Activated CD8-positive, alpha-beta memory T cell treated with anti-CD3 and anti-CD28 coated beads for 36 hours (primary cell): ENCODE measurements around the gene PARK7. TPM values are rescaled to one million over a fixed set of nuclear protein-coding genes. Genes with fewer than 3 reads are reported as not detected.
"Not testable (repeated sequence)": the region's sequence is repeated elsewhere in the genome, so short reads cannot be mapped to it uniquely, and the experiment has no call there.

Experiments used
- CTCF ChIA-PET: fragments of 350-600 bp; sonication (Branson Sonifier 250); formaldehyde crosslinking; loops from one replicate; lab custom pipeline; 2021; ENCODE audit warnings: antibody characterized with exemption; lab: Charles Lee
- POLR2A ChIA-PET: fragments of 350-600 bp; sonication (Branson Sonifier 250); formaldehyde crosslinking; loops from one replicate; lab custom pipeline; 2021; ENCODE audit warnings: antibody characterized with exemption; lab: Charles Lee
- total RNA-seq, 2 experiments: library from RNA; stranded (reverse); gene quantifications; one replicate each; pipeline ENCODE4 v1.2.3, GENCODE V29; 2021

PARK7 gene
- total RNA-seq, 2 experiments from 2014 or later = 605 to 606 TPM

DNA sequence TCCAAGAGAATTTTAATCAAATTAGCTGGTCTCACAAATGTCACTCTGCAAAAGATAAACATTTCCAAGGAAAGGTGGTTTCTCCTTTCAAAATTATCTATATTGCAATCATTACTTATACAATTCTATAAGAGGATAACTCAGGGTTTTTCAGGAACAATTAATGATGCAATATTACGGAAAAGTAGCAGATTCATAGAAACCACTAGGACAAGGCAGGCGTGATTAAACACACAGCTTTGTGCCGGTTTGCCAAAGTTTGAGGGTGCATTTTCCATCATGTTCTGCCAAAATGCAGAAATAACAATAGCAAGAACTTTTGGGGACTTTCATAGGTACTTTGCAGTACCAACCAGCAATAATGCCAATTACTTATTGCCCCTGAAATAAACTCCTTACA lies 21.5 kb upstream of the PARK7 start:
- POLR2A ChIA-PET = interaction anchor here (1.1 to 2.5 kb wide), 4 partner anchors 9 to 24 kb away, joined by 6 to 19 read pairs (median 12); partner anchors contain the start of gene PARK7
- CTCF ChIA-PET = interaction anchor here (0.9 to 2.8 kb wide), 7 partner anchors 9 to 35 kb away, joined by 3 to 10 read pairs (median 4); no protein-coding TSS in a partner anchor

DNA sequence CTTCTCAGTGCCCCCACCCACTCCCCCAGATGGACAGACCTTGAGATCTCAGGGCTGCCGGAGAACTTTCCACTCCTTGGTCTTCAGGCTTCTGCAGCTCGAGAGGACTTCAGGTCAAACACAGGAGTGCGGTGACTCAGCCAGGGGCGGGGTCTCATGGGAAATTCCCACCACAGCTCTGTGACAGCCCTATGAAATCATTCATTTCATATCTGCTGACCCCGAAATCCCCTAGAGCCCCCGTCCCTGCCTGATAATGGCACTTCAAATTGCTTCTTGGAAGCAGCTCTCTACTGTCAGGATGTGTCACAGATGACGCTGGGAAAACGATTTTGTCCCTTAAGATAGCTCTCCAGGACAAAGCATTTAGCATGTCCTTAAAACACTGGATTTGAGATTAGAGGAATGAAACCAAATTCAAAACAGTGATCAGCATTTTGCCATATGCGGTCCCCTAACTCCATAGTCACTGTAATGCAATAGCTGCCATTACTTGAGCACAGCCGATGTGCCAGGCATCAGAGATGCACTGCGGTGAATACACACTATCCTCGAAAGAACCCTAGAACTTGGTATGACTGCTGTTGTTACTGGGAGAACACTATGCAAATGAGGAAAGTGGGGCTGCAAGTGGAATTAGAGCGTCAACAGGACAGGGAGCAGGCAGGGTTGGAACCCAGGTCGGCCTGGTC lies 20.6 kb upstream of the PARK7 start, which contains the start of gene TNFRSF9:
Gene TNFRSF9 (minus strand): TSS at position 95 of the 692 bp plus-strand sequence. CDS start 845 bp downstream, outside the sequence.
- ChIA-PET CTCF (interaction anchor here (0.7 to 2.8 kb wide), 8 partner anchors 8 to 407 kb away, joined by 3 to 10 read pairs (median 4); no protein-coding TSS in a partner anchor), POLR2A (interaction anchor here (0.5 to 2.5 kb wide), 6 partner anchors 8 to 936 kb away, joined by 4 to 19 read pairs (median 6); partner anchors contain the start of gene PARK7)

DNA sequence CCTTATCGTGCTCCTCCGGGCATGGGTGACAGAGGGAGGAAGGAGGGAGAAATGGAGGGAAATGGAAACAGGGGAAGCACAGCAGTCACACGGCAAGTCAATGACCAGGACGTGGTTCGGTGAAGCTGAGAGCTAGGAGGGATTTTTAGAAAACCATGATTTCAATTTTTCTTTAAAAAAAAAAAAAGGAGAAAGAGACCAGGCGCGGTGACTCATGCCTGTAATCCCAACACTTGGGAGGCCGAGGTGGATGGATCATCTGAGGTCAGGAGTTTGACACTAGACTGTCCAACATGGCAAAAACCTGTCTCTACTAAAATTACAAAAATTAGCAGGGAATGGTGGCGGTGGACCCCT lies 20.1 kb upstream of the PARK7 start:
- POLR2A ChIA-PET = interaction anchor here (0.7 to 2.5 kb wide), 5 partner anchors 8 to 20 kb away, joined by 4 to 19 read pairs (median 7); partner anchors contain the start of gene PARK7

DNA sequence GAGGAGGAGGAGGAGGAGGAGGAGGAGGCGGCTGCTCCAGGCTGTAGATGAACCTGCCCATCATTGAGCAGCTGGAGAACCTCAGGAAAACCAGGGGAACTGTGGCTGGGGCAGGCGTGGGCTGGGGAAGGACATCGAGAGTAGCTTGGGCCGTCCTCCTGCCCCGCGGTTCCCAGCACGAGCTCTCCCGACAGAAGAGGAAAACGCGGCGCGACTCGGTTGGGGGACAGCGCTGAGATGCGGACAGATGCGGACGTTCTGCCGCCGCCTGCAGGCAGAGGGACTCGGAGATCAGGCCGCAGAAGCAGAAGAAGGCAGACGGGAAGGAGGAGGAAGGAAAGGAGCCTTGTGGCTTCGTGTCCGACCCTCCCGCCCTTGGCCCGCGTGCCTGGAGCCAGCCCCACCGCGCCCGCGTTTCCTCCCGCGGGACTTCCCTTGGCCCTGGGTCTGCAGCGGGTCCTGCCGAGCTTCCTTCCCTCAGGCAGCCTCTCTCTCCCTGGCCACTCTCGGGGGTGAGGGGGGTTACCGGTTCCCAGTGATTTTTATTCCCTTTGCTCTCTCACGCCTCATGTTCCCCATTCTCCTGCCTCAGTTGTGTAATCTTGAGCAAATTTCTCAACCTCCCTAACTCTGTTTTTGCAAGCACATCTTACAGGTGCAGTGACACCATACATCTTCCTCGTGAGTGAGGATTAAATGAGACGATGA lies 19.1 kb upstream of the PARK7 start:
- POLR2A ChIA-PET = interaction anchor here (0.7 to 1.7 kb wide), 4 partner anchors 8 to 21 kb away, joined by 4 to 14 read pairs (median 7); partner anchors contain the start of gene PARK7
- CTCF ChIA-PET = interaction anchor here (2.8 kb wide), 1 partner anchor 26 kb away, joined by 10 read pairs; no protein-coding TSS in a partner anchor

More for the DNA sequence above, 20.1 kb upstream of the PARK7 start:
- CTCF ChIA-PET = interaction anchor here (0.7 to 2.8 kb wide), 5 partner anchors 11 to 407 kb away, joined by 3 to 10 read pairs (median 5); no protein-coding TSS in a partner anchor

DNA sequence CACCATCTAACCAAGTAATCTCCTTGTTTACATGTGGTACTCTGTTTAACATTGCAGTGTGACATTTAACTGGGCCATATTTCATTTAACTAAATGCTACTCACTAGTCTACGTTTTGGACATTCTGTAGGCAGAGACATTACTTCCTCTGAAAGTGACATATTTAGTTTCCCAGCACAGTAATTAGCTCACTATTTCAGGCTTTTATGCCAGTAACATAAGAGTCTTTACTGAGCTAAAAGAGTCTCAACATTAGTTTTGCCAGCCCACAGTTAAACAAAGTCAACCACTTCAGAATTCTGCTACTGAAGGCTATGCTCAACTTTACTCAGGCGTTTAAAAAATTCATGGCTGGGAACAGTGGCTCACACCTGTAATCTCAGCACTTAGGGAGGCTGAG lies 18.3 kb upstream of the PARK7 start:
- ChIA-PET CTCF (interaction anchor here (0.6 to 1.9 kb wide), 3 partner anchors 11 to 14 kb away, joined by 3 to 4 read pairs (median 4); no protein-coding TSS in a partner anchor), POLR2A (interaction anchor here (1.1 to 1.7 kb wide), 3 partner anchors 11 to 20 kb away, joined by 4 to 14 read pairs (median 7); no protein-coding TSS in a partner anchor)

DNA sequence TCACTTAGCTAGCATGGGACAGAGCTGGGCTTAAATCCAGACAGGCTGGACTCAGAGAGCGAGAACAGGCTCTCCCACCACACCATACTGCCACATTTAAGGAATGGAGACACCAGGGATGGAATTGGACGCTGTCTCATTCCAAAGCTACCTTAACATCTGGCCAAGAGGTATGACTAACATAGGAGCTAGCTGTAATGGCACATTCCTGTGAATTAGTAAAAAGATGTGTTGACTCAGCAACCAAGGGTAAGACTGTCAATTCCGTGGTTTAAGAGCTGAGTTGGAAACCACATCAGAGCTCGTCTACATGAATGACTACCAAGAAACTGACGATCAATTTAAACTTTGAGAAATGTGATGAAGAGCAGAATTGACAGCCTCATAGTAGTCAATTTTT lies 12.6 kb upstream of the PARK7 start:
- ChIA-PET CTCF (interaction anchor here (0.5 to 1.6 kb wide), 4 partner anchors 9 to 29 kb away, joined by 3 to 9 read pairs (median 4); partner anchors contain the start of genes PARK7 and TNFRSF9), POLR2A (interaction anchor here (0.6 to 1.9 kb wide), 5 partner anchors 9 to 37 kb away, joined by 3 to 19 read pairs (median 3); partner anchors contain the start of genes PARK7 and TNFRSF9)

DNA sequence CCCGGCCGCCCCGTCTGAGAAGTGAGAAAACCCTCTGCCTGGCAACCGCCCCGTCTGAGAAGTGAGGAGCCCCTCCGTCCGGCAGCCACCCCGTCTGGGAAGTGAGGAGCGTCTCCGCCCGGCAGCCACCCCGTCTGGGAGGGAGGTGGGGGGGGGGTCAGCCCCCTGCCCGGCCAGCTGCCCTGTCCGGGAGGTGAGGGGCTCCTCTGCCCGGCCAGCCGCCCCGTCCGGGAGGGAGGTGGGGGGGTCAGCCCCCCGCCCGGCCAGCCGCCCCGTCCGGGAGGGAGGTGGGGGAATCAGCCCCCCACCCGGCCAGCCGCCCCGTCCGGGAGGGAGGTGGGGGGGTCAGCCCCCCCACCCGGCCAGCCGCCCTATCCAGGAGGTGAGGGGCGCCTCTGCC lies 8.7 kb upstream of the PARK7 start:
- POLR2A ChIA-PET, CTCF ChIA-PET: not testable (repeated sequence)

DNA sequence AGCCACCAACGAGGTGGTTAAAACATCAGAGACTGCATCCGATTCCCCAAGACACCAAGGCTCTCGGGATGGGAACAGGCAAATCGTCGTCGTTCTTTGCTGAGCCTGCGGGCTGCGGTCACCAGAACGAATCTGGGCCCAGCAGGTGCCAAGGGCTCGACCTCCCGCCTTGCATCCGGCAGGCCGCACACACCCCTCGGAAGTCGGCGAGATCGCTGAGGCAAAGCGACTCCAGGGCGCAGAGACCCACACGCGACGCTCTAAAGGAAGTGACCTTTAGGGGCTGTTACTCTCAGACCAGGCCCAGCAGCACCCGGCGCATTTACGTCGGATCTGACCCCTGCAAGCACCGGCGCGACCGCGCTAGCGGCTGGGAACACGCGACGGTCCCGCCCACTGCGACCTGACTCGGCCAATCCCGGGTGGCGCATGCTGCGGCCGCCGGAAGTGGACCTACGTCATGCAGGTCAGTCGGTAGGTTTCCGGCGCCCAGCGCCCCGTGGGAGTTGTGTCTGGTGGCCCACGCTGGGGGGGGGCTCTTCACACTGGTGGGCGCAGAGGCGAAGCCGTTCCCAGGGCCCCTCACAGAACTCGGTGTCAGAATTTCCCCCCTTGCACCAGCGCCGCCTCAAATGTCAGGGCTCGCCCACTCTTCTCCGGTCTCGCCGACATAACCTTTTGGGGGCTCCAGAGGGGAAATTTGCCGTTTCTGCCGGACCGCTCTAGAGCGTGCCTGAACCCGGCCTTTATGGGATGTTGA lies 7.5 kb upstream of the PARK7 start:
- ChIA-PET CTCF (interaction anchor here (0.6 to 1.5 kb wide), 2 partner anchors 10 to 86 kb away, joined by 3 to 4 read pairs; no protein-coding TSS in a partner anchor), POLR2A (interaction anchor here (0.8 kb wide), 1 partner anchor 50 kb away, joined by 3 read pairs; no protein-coding TSS in a partner anchor)

DNA sequence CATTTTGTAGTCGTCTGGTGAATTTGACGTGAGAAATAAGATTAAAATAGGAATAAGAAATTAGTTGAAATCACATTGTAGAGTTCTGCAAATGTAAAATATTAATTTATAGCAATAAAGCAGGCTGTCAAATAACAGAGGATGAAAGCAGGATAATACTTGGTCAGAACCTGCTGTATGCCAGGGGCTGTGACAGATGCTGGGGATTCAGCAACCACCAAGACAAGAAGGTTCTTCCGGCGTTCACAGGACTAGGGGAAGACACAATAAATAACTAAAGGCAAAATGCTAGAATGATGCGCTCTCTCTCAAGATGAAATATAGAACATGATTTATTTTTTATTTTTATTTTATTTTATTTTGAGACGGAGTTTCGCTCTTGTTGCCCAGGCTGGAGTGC lies 6.8 kb upstream of the PARK7 start:
- POLR2A ChIA-PET = interaction anchor here (0.8 kb wide), 1 partner anchor 50 kb away, joined by 3 read pairs; no protein-coding TSS in a partner anchor
- CTCF ChIA-PET = interaction anchor here (1.5 kb wide), 1 partner anchor 11 kb away, joined by 4 read pairs; no protein-coding TSS in a partner anchor

DNA sequence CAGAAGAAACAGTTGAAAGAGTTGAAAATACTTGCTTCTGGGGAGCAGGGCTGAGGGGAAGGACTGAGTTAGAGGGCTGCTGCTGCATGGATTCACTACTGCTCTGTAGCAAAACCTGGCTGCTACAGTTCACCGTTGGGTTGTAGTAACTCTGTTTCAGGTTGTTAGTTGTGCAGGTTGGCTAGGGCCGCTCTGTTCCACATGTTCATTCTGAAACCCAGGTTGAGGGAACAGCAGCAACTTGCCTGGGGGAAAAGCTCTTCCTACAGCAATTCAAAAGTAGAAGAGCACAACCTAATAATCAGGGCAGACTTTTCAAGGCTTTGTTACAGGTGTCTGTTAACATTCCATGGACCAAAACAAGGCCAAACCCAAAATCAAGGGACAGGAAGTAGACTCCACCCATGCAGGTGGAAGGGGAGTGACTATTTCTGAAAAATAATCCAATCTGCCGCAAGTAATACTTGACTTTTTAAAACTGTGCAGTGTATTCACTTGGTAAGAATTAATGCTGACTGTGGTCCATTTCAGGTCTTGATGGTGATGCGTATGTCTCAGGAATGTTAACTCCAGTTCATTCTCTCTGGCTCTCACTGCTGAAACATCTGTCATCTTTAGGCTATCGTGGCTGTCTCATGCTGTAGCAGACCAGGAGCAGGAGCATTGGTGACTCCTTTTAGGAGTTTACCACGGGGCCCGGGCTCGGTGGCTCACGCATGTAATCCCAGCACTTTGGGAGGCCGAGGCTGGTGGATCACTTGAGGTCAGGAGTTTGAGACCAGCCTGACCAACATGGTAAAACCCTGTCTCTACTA lies 5.1 kb upstream of the PARK7 start:
- ChIA-PET CTCF (interaction anchor here (0.9 kb wide), 1 partner anchor 25 kb away, joined by 3 read pairs; no protein-coding TSS in a partner anchor), POLR2A (no interaction called here)

DNA sequence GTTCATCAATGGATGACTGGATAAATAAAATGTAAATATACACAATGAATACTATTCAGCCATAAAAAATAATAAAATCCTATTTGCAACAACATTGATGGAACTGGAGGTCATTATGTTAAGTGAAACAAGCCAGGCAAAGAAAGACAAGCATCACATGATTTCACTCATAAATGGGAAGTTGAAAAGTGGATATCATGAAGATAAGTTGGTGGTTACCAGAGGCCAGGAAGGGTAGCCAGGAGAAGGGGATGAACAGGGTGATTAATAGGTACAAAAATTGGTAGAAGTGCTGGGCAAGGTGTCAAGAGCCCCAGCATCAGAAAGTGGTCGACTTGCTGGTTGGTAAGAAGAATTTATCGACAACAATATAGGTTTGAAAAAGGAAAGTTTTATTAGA lies 1.3 kb upstream of the PARK7 start:
- POLR2A ChIA-PET = interaction anchor here (0.6 kb wide), 1 partner anchor 40 kb away, joined by 3 read pairs; no protein-coding TSS in a partner anchor

DNA sequence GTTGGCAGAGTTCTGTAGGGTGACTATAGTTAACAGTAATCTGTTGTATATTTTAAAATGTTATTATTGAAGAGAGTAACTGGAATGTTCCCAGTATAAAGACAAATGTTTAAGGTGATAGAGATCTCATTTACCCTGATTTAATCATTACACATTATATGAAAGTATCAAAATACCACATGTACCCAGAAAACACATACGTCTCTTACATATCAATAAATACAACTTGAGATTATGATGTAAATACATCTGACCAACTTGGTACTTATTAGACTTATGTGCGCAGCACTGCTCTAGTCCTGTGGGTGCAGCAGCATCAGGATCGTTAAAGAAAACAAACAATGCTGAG lies 670 bp upstream of the PARK7 start:
- ChIA-PET POLR2A (interaction anchor here (0.7 to 1.6 kb wide), 2 partner anchors 19 to 21 kb away, joined by 4 to 17 read pairs; partner anchors contain the start of gene TNFRSF9), CTCF (interaction anchor here (0.5 to 1.8 kb wide), 3 partner anchors 12 to 646 kb away, joined by 3 to 4 read pairs (median 4); no protein-coding TSS in a partner anchor)

More for the DNA sequence above, 1.3 kb upstream of the PARK7 start:
- CTCF ChIA-PET = no interaction called here

DNA sequence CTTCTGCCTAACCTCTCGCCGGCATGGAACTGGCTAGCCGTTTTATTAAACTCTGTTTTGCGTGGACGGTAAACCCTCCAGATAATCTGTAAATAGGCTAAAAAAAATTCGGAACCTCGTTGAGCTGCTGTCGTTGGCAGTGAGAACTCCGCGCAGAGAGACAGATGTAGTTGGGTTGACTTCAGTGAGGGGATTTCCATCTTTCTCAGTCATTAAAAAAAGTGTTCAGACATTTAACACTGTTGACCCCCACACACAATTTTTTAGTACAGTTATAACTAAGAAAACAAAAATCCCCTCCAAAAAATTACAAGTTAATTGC lies 464 bp downstream of the PARK7 start:
- POLR2A ChIA-PET = interaction anchor here (1.0 to 2.0 kb wide), 5 partner anchors 13 to 135 kb away, joined by 3 to 17 read pairs (median 4); partner anchors contain the start of gene TNFRSF9

DNA sequence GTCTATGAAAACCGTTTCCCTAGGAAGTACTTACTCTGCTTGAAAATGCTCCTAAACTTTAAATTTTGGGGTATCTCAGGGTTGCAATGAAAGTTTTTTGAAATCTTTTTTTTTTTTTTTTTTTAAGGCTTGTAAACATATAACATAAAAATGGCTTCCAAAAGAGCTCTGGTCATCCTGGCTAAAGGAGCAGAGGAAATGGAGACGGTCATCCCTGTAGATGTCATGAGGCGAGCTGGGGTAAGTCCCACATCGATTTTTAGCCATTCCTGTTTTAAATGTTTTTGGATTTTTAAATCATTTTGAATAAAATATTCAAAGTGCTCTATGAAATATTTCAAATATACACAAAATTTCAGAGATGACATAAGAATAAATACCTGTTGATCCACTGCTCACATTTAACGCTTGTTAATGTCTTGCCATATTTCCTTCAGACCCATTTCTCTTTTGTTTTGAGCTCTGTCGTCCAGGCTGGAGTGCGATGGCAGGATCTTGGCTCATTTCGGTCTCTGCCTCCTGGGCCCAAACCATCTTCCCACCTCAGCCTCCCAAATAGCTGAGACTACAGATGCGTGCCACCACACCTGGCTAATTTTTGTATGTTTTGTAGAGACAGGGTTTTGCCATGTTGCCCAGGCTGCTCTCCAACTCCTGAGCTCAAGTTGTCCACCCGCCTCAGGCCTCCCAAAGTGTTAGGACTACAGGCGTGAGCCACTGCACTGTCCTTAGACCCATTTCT lies 1.3 kb downstream of the PARK7 start:
- POLR2A ChIA-PET = interaction anchor here (0.6 to 2.0 kb wide), 9 partner anchors 14 to 208 kb away, joined by 3 to 17 read pairs (median 5); partner anchors contain the start of gene TNFRSF9
- CTCF ChIA-PET = interaction anchor here (1.0 to 1.8 kb wide), 2 partner anchors 14 to 20 kb away, joined by 3 to 4 read pairs; no protein-coding TSS in a partner anchor

More for the DNA sequence above, 464 bp downstream of the PARK7 start:
- CTCF ChIA-PET = interaction anchor here (0.6 to 1.8 kb wide), 3 partner anchors 11 to 294 kb away, joined by 4 read pairs; no protein-coding TSS in a partner anchor

DNA sequence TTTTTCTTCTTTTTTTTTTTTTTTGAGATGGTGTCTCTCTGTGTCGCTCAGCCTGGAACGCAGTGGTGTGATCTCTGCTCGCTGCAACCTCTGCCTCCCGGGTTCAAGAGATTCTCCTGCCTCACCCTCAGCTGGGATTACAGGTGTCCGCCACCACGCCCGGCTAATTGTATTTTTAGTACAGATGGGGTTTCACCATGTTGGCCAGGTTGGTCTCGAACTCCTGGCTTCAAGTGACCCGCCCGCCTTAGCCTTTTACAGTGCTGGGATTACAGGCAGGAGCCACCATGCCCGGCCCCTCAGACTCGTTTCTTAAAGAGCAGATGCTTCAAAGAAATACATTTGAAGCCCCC lies 1.8 kb downstream of the PARK7 start:
- POLR2A ChIA-PET = interaction anchor here (0.9 to 2.0 kb wide), 3 partner anchors 17 to 25 kb away, joined by 4 to 14 read pairs (median 5); no protein-coding TSS in a partner anchor
- CTCF ChIA-PET = interaction anchor here (0.9 to 1.0 kb wide), 2 partner anchors 12 to 19 kb away, joined by 3 read pairs; no protein-coding TSS in a partner anchor

DNA sequence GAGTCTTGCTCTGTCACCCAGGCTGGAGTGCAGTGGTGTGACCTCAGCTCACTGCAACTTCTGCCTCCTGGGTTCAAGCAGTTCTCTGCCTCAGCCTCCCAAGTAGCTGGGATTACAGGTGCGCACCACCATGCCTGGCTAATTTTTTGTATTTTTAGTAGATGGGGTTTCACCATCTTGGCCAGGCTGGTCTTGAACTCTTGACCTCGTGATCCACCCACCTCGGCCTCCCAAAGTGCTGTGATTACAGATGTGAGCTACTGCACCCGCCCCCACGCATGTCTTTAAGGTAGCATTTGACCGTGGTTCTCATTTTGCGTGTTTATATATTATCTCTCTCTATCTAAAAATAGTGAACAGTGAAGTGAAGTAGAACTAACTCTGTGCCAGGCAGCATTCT lies 2.3 kb downstream of the PARK7 start:
- ChIA-PET POLR2A (interaction anchor here (2.0 kb wide), 1 partner anchor 25 kb away, joined by 4 read pairs; no protein-coding TSS in a partner anchor), CTCF (interaction anchor here (0.9 kb wide), 1 partner anchor 12 kb away, joined by 3 read pairs; no protein-coding TSS in a partner anchor)
